ENCODE measurements around the gene KCNIP4. TPM values are rescaled to one million over a fixed set of nuclear protein-coding genes. Genes with fewer than 3 reads are reported as not detected.

The KCNIP4 gene
- total and polyA plus RNA-seq, 2 of the 8 experiments (the other 6 are each of a cell fraction or from before 2014, with no cell fraction given) = 0.06 TPM; not detected in 1

GRCh38 chr4:21451032-21451431 lies 497.5 kb downstream of the KCNIP4 start (continued):
- TF ChIP-seq, protein P1, sequence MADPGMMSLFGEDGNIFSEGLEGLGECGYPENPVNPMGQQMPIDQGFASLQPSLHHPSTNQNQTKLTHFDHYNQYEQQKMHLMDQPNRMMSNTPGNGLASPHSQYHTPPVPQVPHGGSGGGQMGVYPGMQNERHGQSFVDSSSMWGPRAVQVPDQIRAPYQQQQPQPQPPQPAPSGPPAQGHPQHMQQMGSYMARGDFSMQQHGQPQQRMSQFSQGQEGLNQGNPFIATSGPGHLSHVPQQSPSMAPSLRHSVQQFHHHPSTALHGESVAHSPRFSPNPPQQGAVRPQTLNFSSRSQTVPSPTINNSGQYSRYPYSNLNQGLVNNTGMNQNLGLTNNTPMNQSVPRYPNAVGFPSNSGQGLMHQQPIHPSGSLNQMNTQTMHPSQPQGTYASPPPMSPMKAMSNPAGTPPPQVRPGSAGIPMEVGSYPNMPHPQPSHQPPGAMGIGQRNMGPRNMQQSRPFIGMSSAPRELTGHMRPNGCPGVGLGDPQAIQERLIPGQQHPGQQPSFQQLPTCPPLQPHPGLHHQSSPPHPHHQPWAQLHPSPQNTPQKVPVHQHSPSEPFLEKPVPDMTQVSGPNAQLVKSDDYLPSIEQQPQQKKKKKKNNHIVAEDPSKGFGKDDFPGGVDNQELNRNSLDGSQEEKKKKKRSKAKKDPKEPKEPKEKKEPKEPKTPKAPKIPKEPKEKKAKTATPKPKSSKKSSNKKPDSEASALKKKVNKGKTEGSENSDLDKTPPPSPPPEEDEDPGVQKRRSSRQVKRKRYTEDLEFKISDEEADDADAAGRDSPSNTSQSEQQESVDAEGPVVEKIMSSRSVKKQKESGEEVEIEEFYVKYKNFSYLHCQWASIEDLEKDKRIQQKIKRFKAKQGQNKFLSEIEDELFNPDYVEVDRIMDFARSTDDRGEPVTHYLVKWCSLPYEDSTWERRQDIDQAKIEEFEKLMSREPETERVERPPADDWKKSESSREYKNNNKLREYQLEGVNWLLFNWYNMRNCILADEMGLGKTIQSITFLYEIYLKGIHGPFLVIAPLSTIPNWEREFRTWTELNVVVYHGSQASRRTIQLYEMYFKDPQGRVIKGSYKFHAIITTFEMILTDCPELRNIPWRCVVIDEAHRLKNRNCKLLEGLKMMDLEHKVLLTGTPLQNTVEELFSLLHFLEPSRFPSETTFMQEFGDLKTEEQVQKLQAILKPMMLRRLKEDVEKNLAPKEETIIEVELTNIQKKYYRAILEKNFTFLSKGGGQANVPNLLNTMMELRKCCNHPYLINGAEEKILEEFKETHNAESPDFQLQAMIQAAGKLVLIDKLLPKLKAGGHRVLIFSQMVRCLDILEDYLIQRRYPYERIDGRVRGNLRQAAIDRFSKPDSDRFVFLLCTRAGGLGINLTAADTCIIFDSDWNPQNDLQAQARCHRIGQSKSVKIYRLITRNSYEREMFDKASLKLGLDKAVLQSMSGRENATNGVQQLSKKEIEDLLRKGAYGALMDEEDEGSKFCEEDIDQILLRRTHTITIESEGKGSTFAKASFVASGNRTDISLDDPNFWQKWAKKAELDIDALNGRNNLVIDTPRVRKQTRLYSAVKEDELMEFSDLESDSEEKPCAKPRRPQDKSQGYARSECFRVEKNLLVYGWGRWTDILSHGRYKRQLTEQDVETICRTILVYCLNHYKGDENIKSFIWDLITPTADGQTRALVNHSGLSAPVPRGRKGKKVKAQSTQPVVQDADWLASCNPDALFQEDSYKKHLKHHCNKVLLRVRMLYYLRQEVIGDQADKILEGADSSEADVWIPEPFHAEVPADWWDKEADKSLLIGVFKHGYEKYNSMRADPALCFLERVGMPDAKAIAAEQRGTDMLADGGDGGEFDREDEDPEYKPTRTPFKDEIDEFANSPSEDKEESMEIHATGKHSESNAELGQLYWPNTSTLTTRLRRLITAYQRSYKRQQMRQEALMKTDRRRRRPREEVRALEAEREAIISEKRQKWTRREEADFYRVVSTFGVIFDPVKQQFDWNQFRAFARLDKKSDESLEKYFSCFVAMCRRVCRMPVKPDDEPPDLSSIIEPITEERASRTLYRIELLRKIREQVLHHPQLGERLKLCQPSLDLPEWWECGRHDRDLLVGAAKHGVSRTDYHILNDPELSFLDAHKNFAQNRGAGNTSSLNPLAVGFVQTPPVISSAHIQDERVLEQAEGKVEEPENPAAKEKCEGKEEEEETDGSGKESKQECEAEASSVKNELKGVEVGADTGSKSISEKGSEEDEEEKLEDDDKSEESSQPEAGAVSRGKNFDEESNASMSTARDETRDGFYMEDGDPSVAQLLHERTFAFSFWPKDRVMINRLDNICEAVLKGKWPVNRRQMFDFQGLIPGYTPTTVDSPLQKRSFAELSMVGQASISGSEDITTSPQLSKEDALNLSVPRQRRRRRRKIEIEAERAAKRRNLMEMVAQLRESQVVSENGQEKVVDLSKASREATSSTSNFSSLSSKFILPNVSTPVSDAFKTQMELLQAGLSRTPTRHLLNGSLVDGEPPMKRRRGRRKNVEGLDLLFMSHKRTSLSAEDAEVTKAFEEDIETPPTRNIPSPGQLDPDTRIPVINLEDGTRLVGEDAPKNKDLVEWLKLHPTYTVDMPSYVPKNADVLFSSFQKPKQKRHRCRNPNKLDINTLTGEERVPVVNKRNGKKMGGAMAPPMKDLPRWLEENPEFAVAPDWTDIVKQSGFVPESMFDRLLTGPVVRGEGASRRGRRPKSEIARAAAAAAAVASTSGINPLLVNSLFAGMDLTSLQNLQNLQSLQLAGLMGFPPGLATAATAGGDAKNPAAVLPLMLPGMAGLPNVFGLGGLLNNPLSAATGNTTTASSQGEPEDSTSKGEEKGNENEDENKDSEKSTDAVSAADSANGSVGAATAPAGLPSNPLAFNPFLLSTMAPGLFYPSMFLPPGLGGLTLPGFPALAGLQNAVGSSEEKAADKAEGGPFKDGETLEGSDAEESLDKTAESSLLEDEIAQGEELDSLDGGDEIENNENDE (IDR thresholded peaks at IDR 0.05; ENCODE audit: insufficient replicate concordance, low read length) = no peak
- TF ChIP-seq CBX5 (IDR thresholded peaks at IDR 0.05; ENCODE audit: low read depth, low read length) (no peak), SAP30 (IDR thresholded peaks at IDR 0.05; ENCODE audit: insufficient read depth, insufficient replicate concordance, low read length) (no peak), RNF2 (IDR thresholded peaks at IDR 0.05; ENCODE audit: borderline replicate concordance, low read depth, low read length, missing control alignments, poor library complexity, severe bottlenecking) (no peak), TAF1 (IDR thresholded peaks at IDR 0.05; ENCODE audit: low read depth, low read length) (no peak), JUN (IDR thresholded peaks at IDR 0.05; ENCODE audit: low read depth, low read length) (no peak), EZH2 (IDR thresholded peaks at IDR 0.05; ENCODE audit: low read depth, low read length, severe bottlenecking) (no peak), CREB1 (IDR thresholded peaks at IDR 0.05) (no peak), PHF8 (conservative IDR thresholded peaks at IDR 0.05; ENCODE audit: low read depth, low read length) (no peak), KDM1A (IDR thresholded peaks at IDR 0.05; ENCODE audit: borderline replicate concordance, low read length) (no peak)

Data from H1 (cell line).